GM10847 (cell line): ENCODE results near the gene CD82.

Source experiments
- POLR2A ChIP-seq: IDR thresholded peaks from 2 replicates; pipeline ENCODE4 v1.6.1; 2011; ENCODE audit not compliant: insufficient read length; ENCODE audit errors: extremely low read depth

Gene CD82

GRCh38 chr11:44566952-44567875 is 1.8 kb downstream of the CD82 start:
- TF ChIP-seq POLR2A, result no peak

- TF ChIP-seq POLR2A, result no peak
Measured at GRCh38 chr11:44567876-44568256, 2.4 kb downstream of the CD82 start.

GRCh38 chr11:44568331-44568657 is 2.8 kb downstream of the CD82 start:
- no peak for TF ChIP-seq POLR2A

- peak; percentile 35 for TF ChIP-seq POLR2A
Measured at GRCh38 chr11:44568658-44569473, 3.4 kb downstream of the CD82 start.

GRCh38 chr11:44570411-44571155 is 5.1 kb downstream of the CD82 start:
- no peak for TF ChIP-seq POLR2A

GRCh38 chr11:44571871-44572270 is 6.4 kb downstream of the CD82 start:
- TF ChIP-seq POLR2A, result no peak

GRCh38 chr11:44572436-44572835 is 7.0 kb downstream of the CD82 start:
- no peak for TF ChIP-seq POLR2A

- TF ChIP-seq POLR2A, result no peak
Measured at GRCh38 chr11:44572884-44573283, 7.4 kb downstream of the CD82 start.

- TF ChIP-seq POLR2A, result no peak
Measured at GRCh38 chr11:44573333-44573732, 7.9 kb downstream of the CD82 start.

GRCh38 chr11:44574610-44575287 is 9.3 kb downstream of the CD82 start:
- no peak for TF ChIP-seq POLR2A

GRCh38 chr11:44575288-44575672 is 9.8 kb downstream of the CD82 start:
- no peak for TF ChIP-seq POLR2A

GRCh38 chr11:44575962-44576361 is 10.5 kb downstream of the CD82 start:
- TF ChIP-seq POLR2A, result no peak

- no peak for TF ChIP-seq POLR2A
Measured at GRCh38 chr11:44576656-44577055, 11.2 kb downstream of the CD82 start.

GRCh38 chr11:44577231-44577830 is 11.9 kb downstream of the CD82 start:
- no peak for TF ChIP-seq POLR2A

- no peak for TF ChIP-seq POLR2A
Measured at GRCh38 chr11:44578279-44578678, 12.8 kb downstream of the CD82 start.
